ENCODE data around the gene MS4A1.

GRCh38 chr11:60498853-60499252 is 43.2 kb downstream of the MS4A1 start:
- no peak for TF ChIP-seq CTCF (IDR thresholded peaks at IDR 0.05)
- TF ChIP-seq POLR2A (IDR thresholded peaks at IDR 0.05) = no peak
- no peak for TF ChIP-seq EP300 (IDR thresholded peaks at IDR 0.05; ENCODE audit: low read depth)
- TF ChIP-seq POLR2AphosphoS5 (IDR thresholded peaks at IDR 0.05) = peak in 1 of 3 donors; percentile 39
